Stomach smooth muscle (tissue), 2 donors: ENCODE data around the gene KNSTRN.
A peak's percentile ranks its signal among the peaks of the same experiment; 100 is the strongest.

Source experiments
- H3K27ac ChIP-seq: one replicate; pipeline ENCODE4 v1.7.0; 2013; ENCODE audit warnings: mild to moderate bottlenecking, low read length, inconsistent platforms
- H3K27me3 ChIP-seq, 2 donors: one replicate each; pipeline ENCODE4 v1.7.0; 2013; ENCODE audit warnings: low read length in 2 of 2; ENCODE audit not compliant: insufficient read depth in 2 of 2, control insufficient read depth in 1 of 2
- H3K36me3 ChIP-seq, 2 donors: one replicate each; pipeline ENCODE4 v1.7.0; 2013; ENCODE audit warnings: low read length in 2 of 2; ENCODE audit not compliant: control insufficient read depth in 2 of 2, insufficient read depth in 2 of 2
- H3K4me1 ChIP-seq: one replicate; pipeline ENCODE4 v1.7.0; 2013; ENCODE audit warnings: low read length; ENCODE audit not compliant: control insufficient read depth, insufficient read depth
- H3K4me3 ChIP-seq, 2 donors: one replicate each; pipeline ENCODE4 v1.7.0; 2013; ENCODE audit warnings: low read length in 2 of 2
- H3K9ac ChIP-seq, 2 donors: one replicate each; pipeline ENCODE4 v1.7.0; 2013; ENCODE audit warnings: low read length in 2 of 2, mild to moderate bottlenecking in 1 of 2
- H3K9me3 ChIP-seq, 2 donors: one replicate each; pipeline ENCODE4 v1.7.0; 2013; ENCODE audit warnings: low read length in 2 of 2; ENCODE audit not compliant: control insufficient read depth in 2 of 2
- donor health status: healthy.
- donor health status: Pancreatic carcinoma.

The KNSTRN gene

DNA sequence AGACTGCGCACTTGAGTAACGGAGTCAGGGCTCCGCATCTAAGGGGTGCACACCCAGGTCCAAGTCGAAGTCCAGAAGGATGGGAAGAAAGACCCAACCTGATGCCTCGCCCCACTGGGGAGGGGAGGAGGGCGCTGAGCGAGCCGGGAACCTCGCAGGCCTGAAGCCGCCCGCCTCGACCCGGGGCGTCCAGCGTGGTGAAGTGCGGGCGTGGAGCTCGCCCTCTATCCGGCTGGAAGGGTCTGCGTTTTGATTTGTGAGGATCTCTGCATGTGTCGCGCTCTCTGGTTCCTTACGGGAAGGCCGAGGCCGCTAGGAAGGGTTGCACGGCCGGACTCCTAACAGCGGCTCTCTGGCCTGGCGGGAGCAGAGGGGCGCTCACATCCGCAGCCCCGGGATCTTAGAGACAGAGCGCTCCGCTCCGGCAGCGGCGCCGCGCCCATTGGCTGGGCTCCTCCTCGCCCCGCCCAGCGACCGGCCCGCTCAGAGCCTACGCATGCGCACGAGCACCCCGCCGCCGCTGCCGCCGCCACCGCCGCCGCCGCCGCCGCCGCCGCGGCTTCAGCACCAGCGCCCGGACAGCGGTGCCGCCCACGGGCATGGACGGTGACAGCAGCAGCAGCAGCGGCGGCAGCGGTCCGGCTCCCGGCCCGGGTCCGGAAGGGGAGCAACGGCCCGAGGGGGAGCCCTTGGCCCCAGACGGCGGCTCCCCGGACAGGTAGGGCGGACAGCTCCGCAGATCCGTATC lies 24.6 kb upstream of the KNSTRN start, which contains the start of gene DISP2:
TSS of gene DISP2 (plus strand) at position 497 of the 748 bp plus-strand sequence. CDS start at position 600, 103 bp downstream.
- H3K9ac ChIP-seq: peak within 1 kb of the TSS in 1 of 2 donors; percentile 24
- H3K27ac ChIP-seq: no peak within 1 kb of the TSS

GRCh38 chr15:40358471-40359353 lies 23.8 kb upstream of the KNSTRN start:
- no peak overlapping the region for H3K9ac ChIP-seq
- no peak overlapping the region for H3K27ac ChIP-seq
- peaks cover 19% of the 10 kb centered on the region for H3K4me1 ChIP-seq
- no peaks in the 10 kb centered on the region for H3K9me3 ChIP-seq
- no peaks in the 10 kb centered on the region for H3K36me3 ChIP-seq
- H3K4me3 ChIP-seq: peak overlapping the region in 1 of 2 donors; percentile 62
- H3K27me3 ChIP-seq: no peaks in the 10 kb centered on the region

More for the DNA sequence above, 24.6 kb upstream of the KNSTRN start, which contains the start of gene DISP2:
- H3K4me1 ChIP-seq: peaks cover 20% of the 10 kb centered on the region
- peak within 1 kb of the TSS; percentile 59 to 76 for H3K4me3 ChIP-seq
- H3K9me3 ChIP-seq: no peaks in the 10 kb centered on the region
- no peaks in the 10 kb centered on the region for H3K27me3 ChIP-seq
- no peaks in the 10 kb centered on the region for H3K36me3 ChIP-seq

DNA sequence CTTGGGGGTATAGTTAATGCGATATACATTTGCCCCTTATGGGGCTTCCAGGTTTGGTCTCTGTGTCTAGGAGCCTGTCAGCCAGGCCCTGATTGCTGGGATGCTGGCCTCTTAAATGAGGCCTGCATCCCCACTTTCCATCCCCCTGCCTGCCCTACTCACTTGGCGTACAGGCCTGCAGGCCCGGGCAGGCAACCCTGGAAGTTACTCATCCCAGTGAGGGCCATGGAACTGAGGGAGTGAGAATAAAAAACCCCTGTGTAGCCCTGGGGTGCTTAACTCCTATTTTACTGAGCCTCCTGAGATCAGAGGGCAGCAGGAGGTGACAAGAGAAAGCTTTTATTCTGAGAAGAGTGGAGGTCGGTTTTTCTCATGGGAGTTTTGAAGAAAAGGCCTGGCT lies 22.5 kb upstream of the KNSTRN start:
- no peaks in the 10 kb centered on the region for H3K9me3 ChIP-seq
- H3K4me1 ChIP-seq: peaks cover 10% of the 10 kb centered on the region
- H3K27ac ChIP-seq: no peak overlapping the region
- no peaks in the 10 kb centered on the region for H3K36me3 ChIP-seq
- H3K27me3 ChIP-seq: no peaks in the 10 kb centered on the region
- H3K4me3 ChIP-seq: no peak overlapping the region
- no peak overlapping the region for H3K9ac ChIP-seq

GRCh38 chr15:40361640-40362039 lies 20.9 kb upstream of the KNSTRN start:
- Histone ChIP-seq H3K27ac (no peak overlapping the region), H3K4me1 (peaks cover 14% of the 10 kb centered on the region), H3K9ac (no peak overlapping the region), H3K27me3 (no peaks in the 10 kb centered on the region), H3K4me3 (no peak overlapping the region), H3K9me3 (no peaks in the 10 kb centered on the region), H3K36me3 (no peaks in the 10 kb centered on the region)

DNA sequence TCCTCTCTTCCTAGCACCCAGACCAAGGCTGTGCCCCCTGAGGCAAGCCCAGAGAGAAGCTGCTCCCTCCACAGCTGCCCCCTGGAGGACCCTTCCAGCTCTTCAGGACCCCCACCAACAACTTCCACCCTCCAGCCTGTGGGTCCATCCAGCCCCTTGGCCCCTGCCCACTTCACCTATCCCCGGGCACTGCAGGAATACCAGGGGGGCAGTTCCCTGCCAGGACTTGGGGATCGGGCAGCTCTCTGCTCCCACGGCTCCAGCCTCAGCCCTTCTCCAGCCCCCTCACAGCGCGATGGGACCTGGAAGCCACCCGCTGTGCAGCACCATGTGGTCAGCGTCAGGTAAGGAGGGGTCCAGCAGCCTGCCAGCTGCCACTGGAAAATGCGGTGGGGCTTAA lies 18.9 kb upstream of the KNSTRN start:
- Histone ChIP-seq H3K27me3 (no peaks in the 10 kb centered on the region), H3K36me3 (no peaks in the 10 kb centered on the region), H3K9ac (no peak overlapping the region), H3K9me3 (no peaks in the 10 kb centered on the region), H3K4me1 (peaks cover 23% of the 10 kb centered on the region), H3K4me3 (no peak overlapping the region), H3K27ac (no peak overlapping the region)

GRCh38 chr15:40364251-40364650 lies 18.3 kb upstream of the KNSTRN start:
- Histone ChIP-seq H3K9me3 (no peaks in the 10 kb centered on the region), H3K9ac (no peak overlapping the region), H3K27ac (no peak overlapping the region), H3K4me3 (no peak overlapping the region), H3K36me3 (no peaks in the 10 kb centered on the region), H3K4me1 (peaks cover 23% of the 10 kb centered on the region), H3K27me3 (no peaks in the 10 kb centered on the region)

DNA sequence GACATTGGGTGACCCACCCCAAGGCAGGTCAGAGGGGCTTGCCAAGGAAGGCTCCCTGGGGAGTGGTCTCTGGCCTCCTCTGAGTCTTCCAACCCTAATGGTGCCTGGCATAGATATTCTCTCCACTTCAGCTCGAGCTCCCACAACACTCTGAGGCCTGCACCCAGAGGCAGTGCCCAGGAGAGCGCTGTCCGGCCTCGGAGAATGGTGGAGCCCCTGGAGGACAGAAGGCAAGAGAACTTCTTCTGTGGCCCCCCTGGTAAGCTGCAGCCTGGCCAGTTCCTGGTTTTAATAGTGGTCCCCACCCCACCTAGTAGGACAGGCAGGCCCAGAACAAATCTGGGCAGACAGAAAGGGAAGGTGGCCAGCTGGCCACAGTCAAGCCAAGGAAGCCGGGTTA lies 17.5 kb upstream of the KNSTRN start:
- H3K27me3 ChIP-seq: no peaks in the 10 kb centered on the region

DNA sequence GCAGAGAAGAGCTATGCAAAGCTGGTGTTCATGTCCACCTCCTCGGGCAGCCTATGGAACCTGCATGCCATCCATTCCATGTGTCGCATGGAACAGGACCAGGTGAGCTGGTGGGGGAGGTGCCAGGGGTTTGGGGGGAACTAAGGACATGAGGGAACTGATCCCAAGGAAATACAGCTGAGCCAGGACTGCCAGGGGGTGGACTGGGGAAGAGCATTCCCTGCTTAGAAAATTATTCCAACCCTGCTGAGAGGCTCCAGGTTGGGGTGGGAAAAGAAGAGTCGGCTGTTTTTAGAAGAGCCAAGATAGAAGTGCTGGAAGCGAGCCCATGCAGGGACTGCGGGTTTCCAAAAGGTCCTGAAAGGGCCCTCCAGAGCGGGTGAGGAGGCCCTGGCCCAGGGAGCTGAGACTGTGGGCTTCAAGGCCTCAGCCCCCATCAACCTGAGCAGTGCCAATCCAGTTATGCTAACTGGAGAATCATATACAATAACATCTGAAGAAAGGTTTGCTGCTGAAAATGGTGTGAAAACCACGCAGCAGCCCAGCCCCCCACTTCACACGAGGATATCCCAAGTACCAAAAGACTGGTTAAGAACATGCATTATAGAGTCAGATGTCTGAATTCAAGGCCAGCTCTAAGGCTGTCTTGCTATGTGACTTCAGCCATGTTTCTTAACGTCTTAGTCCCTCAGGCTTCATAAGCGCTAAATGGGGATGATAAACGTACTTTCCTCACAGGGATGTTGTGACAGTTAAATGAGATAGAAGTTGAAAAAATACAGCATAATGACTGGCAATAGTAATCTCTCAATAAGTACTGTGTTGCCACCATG lies 16.7 kb upstream of the KNSTRN start:
- Histone ChIP-seq H3K9me3 (no peaks in the 10 kb centered on the region), H3K27me3 (no peaks in the 10 kb centered on the region), H3K4me1 (peaks cover 23% of the 10 kb centered on the region), H3K9ac (no peak overlapping the region), H3K27ac (peak overlapping the region; percentile 91), H3K4me3 (no peak overlapping the region), H3K36me3 (no peaks in the 10 kb centered on the region)

More for the DNA sequence above, 17.5 kb upstream of the KNSTRN start:
- no peak overlapping the region for H3K4me3 ChIP-seq
- peaks cover 23% of the 10 kb centered on the region for H3K4me1 ChIP-seq
- no peaks in the 10 kb centered on the region for H3K9me3 ChIP-seq
- no peaks in the 10 kb centered on the region for H3K36me3 ChIP-seq
- H3K27ac ChIP-seq: no peak overlapping the region
- no peak overlapping the region for H3K9ac ChIP-seq

- H3K9ac ChIP-seq: peak overlapping the region; percentile 15 to 21
- no peaks in the 10 kb centered on the region for H3K27me3 ChIP-seq
- H3K4me3 ChIP-seq: peak overlapping the region in 1 of 2 donors; percentile 35
- peaks cover 23% of the 10 kb centered on the region for H3K4me1 ChIP-seq
- peak overlapping the region; percentile 91 for H3K27ac ChIP-seq
- no peaks in the 10 kb centered on the region for H3K36me3 ChIP-seq
- no peaks in the 10 kb centered on the region for H3K9me3 ChIP-seq
Measured at GRCh38 chr15:40366457-40367370, 15.8 kb upstream of the KNSTRN start.
